ENCODE data around the gene ATCAY. TPM values are rescaled to one million over a fixed set of nuclear protein-coding genes. Genes with fewer than 3 reads are reported as not detected.

Gene ATCAY
- total and polyA plus RNA-seq, 10 donors, result not detected

- TF ChIP-seq POLR2A (IDR thresholded peaks at IDR 0.05) (no peak), POLR2AphosphoS5 (IDR thresholded peaks at IDR 0.05) (no peak), CTCF (IDR thresholded peaks at IDR 0.05 in 8 of 11, conservative IDR thresholded peaks at IDR 0.05 in 3 of 11) (no peak)
- no peaks in the 10 kb centered on the region for H3K36me3 ChIP-seq
- peaks cover 0 to 21% (median 13%) of the 10 kb centered on the region in 8 donors for H3K9me3 ChIP-seq
- peaks cover 0 to 12% (median 0%) of the 10 kb centered on the region in 6 donors for H3K4me1 ChIP-seq
- intact Hi-C loops (cut with DNase I; ENCODE audit: low total_unique reads), result no loop called here
- WGBS, 5 donors, result 77 to 95% (median 91%) methylated on average over 5 to 6 of the region's 6 CpGs
- no peaks in the 10 kb centered on the region for H3K27me3 ChIP-seq (replicated peaks in 1 of 7)
- H3K27ac ChIP-seq, result no peak overlapping the region
- DNase-seq, result no peak
- no peak overlapping the region for H3K4me3 ChIP-seq
Observed at GRCh38 chr19:3850320-3850972, 30.0 kb upstream of the ATCAY start.

- Histone ChIP-seq H3K36me3 (no peaks in the 10 kb centered on the region), H3K4me1 (peaks cover 0 to 12% (median 0%) of the 10 kb centered on the region in 6 donors), H3K27ac (no peak overlapping the region), H3K27me3 (replicated peaks in 1 of 7) (no peaks in the 10 kb centered on the region), H3K4me3 (no peak overlapping the region), H3K9me3 (peaks cover 0 to 21% (median 13%) of the 10 kb centered on the region in 8 donors)
- no peak for DNase-seq
- intact Hi-C loops (cut with DNase I; ENCODE audit: low total_unique reads), result no loop called here
- TF ChIP-seq POLR2A (IDR thresholded peaks at IDR 0.05) (no peak), CTCF (IDR thresholded peaks at IDR 0.05 in 8 of 11, conservative IDR thresholded peaks at IDR 0.05 in 3 of 11) (no peak), POLR2AphosphoS5 (IDR thresholded peaks at IDR 0.05) (no peak)
- 86 to 90% (median 90%) methylated on average over 10 to 11 of the region's 11 CpGs for WGBS, 5 donors
Observed at GRCh38 chr19:3851254-3852176, 29.0 kb upstream of the ATCAY start.

- Histone ChIP-seq H3K27me3 (replicated peaks in 1 of 7) (no peaks in the 10 kb centered on the region), H3K36me3 (no peaks in the 10 kb centered on the region), H3K4me3 (no peak overlapping the region), H3K27ac (no peak overlapping the region), H3K4me1 (peaks cover 0 to 12% (median 0%) of the 10 kb centered on the region in 6 donors), H3K9me3 (peaks cover 0 to 21% (median 13%) of the 10 kb centered on the region in 8 donors)
- intact Hi-C loops (cut with DNase I; ENCODE audit: low total_unique reads), result no loop called here
- no peak for DNase-seq
- no peak for TF ChIP-seq CTCF (IDR thresholded peaks at IDR 0.05 in 8 of 11, conservative IDR thresholded peaks at IDR 0.05 in 3 of 11)
- no peak for TF ChIP-seq POLR2A (IDR thresholded peaks at IDR 0.05)
- TF ChIP-seq POLR2AphosphoS5 (IDR thresholded peaks at IDR 0.05), result no peak
- WGBS, 5 donors, result 90 to 100% (median 98%) methylated on average over 1 of the region's 1 CpG; no CpG with 5 or more reads in 2 of the 5 donors
Observed at GRCh38 chr19:3852177-3852511, 28.3 kb upstream of the ATCAY start.
